K562 (cell line): ENCODE results near the gene AHNAK. TPM values are rescaled to one million over a fixed set of nuclear protein-coding genes. Genes with fewer than 3 reads are reported as not detected.

Source experiments
- ATAC-seq: fragments of 200-7000 bp; cut with Tn5 transposase; 3 replicates; pipeline ENCODE4 v1.9.1; 2020; ENCODE audit warnings: moderate library complexity
- BruUV-seq: library from RNA; stranded (reverse); fragments of 400-500 nt; replicated peaks from 2 replicates; lab custom pipeline; 2021; lab: Mats Ljungman, UMichigan
- CTCF ChIA-PET: fragments of 300-600 bp; formaldehyde crosslinking; extraction: SDS; loops from one replicate; lab custom pipeline; 2021; ENCODE audit warnings: low intra/inter-chr PET ratio; lab: Yijun Ruan, JAX
- POLR2A ChIA-PET: fragments of 300-600, 350-650 bp; sonication (Branson Sonifier 250); formaldehyde crosslinking; extraction: SDS; loops from one replicate; lab custom pipeline; 2021; ENCODE audit warnings: antibody characterized with exemption, inconsistent platforms; lab: Yijun Ruan, JAX
- DNase-seq, 4 experiments: peaks; one replicate each; pipeline versions ENCODE4 v3.0.0 to v3.0.0-alpha.2; 2011 to 2018; ENCODE audit warnings: low spot score in 3 of 4, mixed read lengths in 3 of 4; ENCODE audit errors: extremely low read depth in 1 of 4
- FAIRE-seq: peaks from 2 replicates; lab custom pipeline; 2011; peaks lifted over from hg19 to GRCh38; lab: Jason Lieb, UNC
- H2AFZ ChIP-seq: 2 replicates; pipeline ENCODE4 v1.6.0; 2011; ENCODE audit warnings: low read depth, low read length, control low read depth, inconsistent platforms
- H3K27ac ChIP-seq: fragments of 200-600 bp; 3 replicates; pipeline ENCODE4 v1.8.0; 2011; ENCODE audit warnings: low read depth, mild to moderate bottlenecking, control low read depth, inconsistent platforms, low read length, moderate library complexity, mixed read lengths; ENCODE audit errors: extremely low read depth
- H3K27me3 ChIP-seq, 2 experiments: fragments of 300-600 bp in 1 of 2; 2 replicates in 1 of 2; 3 replicates in 1 of 2; pipeline versions ENCODE4 v1.6.0 to v1.8.0; 2011; ENCODE audit warnings: inconsistent platforms in 2 of 2, low read length in 2 of 2, mild to moderate bottlenecking in 1 of 2, mixed read lengths in 1 of 2, moderate library complexity in 1 of 2; ENCODE audit not compliant: control insufficient read depth in 2 of 2, insufficient read depth in 2 of 2
- H3K36me3 ChIP-seq: fragments of 300-600 bp; 3 replicates; pipeline ENCODE4 v1.8.0; 2011; ENCODE audit warnings: mild to moderate bottlenecking, low read length, inconsistent platforms; ENCODE audit not compliant: control insufficient read depth, insufficient read depth
- H3K4me1 ChIP-seq, 2 experiments: fragments of 200-600 bp in 1 of 2; replicated peaks in 1 of 2; 2 replicates in 1 of 2; 3 replicates in 1 of 2; pipeline versions ENCODE4 v1.5.1 to v1.8.0; 2011; ENCODE audit warnings: inconsistent platforms in 2 of 2, low read length in 2 of 2, mild to moderate bottlenecking in 1 of 2, mixed read lengths in 1 of 2, moderate library complexity in 1 of 2; ENCODE audit not compliant: control insufficient read depth in 2 of 2, insufficient read depth in 2 of 2
- H3K4me2 ChIP-seq: 2 replicates; pipeline ENCODE4 v1.6.1; 2011; ENCODE audit warnings: low read length, control low read depth, inconsistent platforms, mixed read lengths; ENCODE audit not compliant: insufficient read depth
- H3K4me3 ChIP-seq: fragments of 200-600 bp; sonication (generic), shearing (Covaris generic); 2 replicates; pipeline ENCODE4 v1.5.1; 2016; ENCODE audit warnings: control low read depth, inconsistent platforms
- H3K79me2 ChIP-seq: fragments of 200-600 bp; 3 replicates; pipeline ENCODE4 v1.8.0; 2011; ENCODE audit warnings: low read length, inconsistent platforms; ENCODE audit not compliant: control insufficient read depth, insufficient read depth
- H3K9ac ChIP-seq, 2 experiments: 2 replicates each; pipeline versions ENCODE4 v1.6.0 to v1.6.1; 2011; ENCODE audit warnings: low read depth in 2 of 2, low read length in 2 of 2, control low read depth in 1 of 2, inconsistent platforms in 1 of 2, mild to moderate bottlenecking in 1 of 2, mixed read lengths in 1 of 2; ENCODE audit not compliant: insufficient read depth in 1 of 2
- H3K9me1 ChIP-seq: one replicate; pipeline ENCODE4 v1.6.0; 2011; ENCODE audit warnings: inconsistent platforms, mild to moderate bottlenecking, low read length, moderate library complexity; ENCODE audit not compliant: control insufficient read depth, insufficient read depth
- H3K9me3 ChIP-seq: replicated peaks from 2 replicates; pipeline ENCODE4 v1.5.1; 2011; ENCODE audit warnings: low read depth, low read length, inconsistent platforms; ENCODE audit not compliant: control insufficient read depth, insufficient read depth
- H4K20me1 ChIP-seq: replicated peaks from 2 replicates; pipeline ENCODE4 v1.6.1; 2011; ENCODE audit warnings: low read length, inconsistent platforms, mixed read lengths; ENCODE audit not compliant: control insufficient read depth, insufficient read depth
- NFYB ChIP-seq: IDR thresholded peaks from 2 replicates; pipeline ENCODE4 v1.6.1; 2011; ENCODE audit warnings: mild to moderate bottlenecking, moderate library complexity; ENCODE audit not compliant: insufficient read length; ENCODE audit errors: extremely low read depth
- RBFOX2 ChIP-seq: fragments of 200-400 bp; formaldehyde crosslinking; IDR thresholded peaks from 2 replicates; pipeline ENCODE4 v1.6.1; 2017; ENCODE audit warnings: low read depth, mild to moderate bottlenecking, low read length, moderate library complexity
- ZBED1 ChIP-seq: IDR thresholded peaks from 2 replicates; pipeline ENCODE4 v1.6.1; 2014
- ZNF165 ChIP-seq: fragments of 250-450 bp; sonication (Bioruptor Pico); IDR thresholded peaks from 2 replicates; pipeline ENCODE4 v1.4.0; 2020; ENCODE audit warnings: borderline replicate concordance
- ZNF184 ChIP-seq: sonication (generic); formaldehyde crosslinking; IDR thresholded peaks from 2 replicates; pipeline ENCODE4 v1.5.0; 2020; ENCODE audit warnings: missing genetic modification reagents
- WGBS: fragments of 100-300 bp; shearing (Covaris generic); methylation state at CpG from one replicate; pipeline ENCODE4 v1.1.6; 2016; ENCODE audit warnings: low coverage, mixed read lengths; ENCODE audit not compliant: insufficient coverage; ENCODE audit errors: missing lambda C conversion rate; 5-methylcytosine and 5-hydroxymethylcytosine counted together
- in situ Hi-C: fragments of 300-500 bp; cut with MboI; formaldehyde crosslinking; loops from 4 replicates; pipeline ENCODE4 v1.15.0; 2018; ENCODE audit warnings: inconsistent platforms, mixed read lengths
- intact Hi-C: fragments of 100-400 bp; cut with micrococcal nuclease; formaldehyde crosslinking; loops from 2 replicates; pipeline ENCODE4 v1.14.2; 2022
- polyA plus RNA-seq, 8 experiments: library from polyadenylated mRNA; depleted of rRNA in 4 of 8; stranded (reverse) in 5 of 8; unstranded in 3 of 8; fragments of >200 nt; fragmentation: Nextera tagmentation in 2 of 8; fragmentation: Illumina TruSeq in 1 of 8; extraction: Ambion mirVana in 2 of 8; extraction: Trizol in 1 of 8; gene quantifications; 2 replicates each; pipeline versions ENCODE4 v1.2.1 to v1.2.3, GENCODE V29; 2011 to 2014; ENCODE audit warnings: inconsistent platforms in 1 of 8, missing spikeins in 1 of 8
- total RNA-seq, 7 experiments: library from RNA; depleted of rRNA in 6 of 7; stranded (reverse); fragments of >200 nt in 6 of 7; fragmentation: Illumina TruSeq in 2 of 7; extraction: Trizol in 2 of 7; gene quantifications; 2 replicates each; pipeline versions ENCODE4 v1.2.1 to v1.2.3, GENCODE V29; 2011 to 2021; ENCODE audit warnings: low replicate concordance in 1 of 7
- TF ChIP-seq, protein P1 (sequence below): fragments of 250-450 bp; sonication (Bioruptor Pico); IDR thresholded peaks from 2 replicates; pipeline ENCODE4 v1.9.0; 2021; ENCODE audit warnings: mild to moderate bottlenecking, inconsistent platforms

The AHNAK gene
- total and polyA plus RNA-seq, 9 of the 15 experiments (the other 6 are each of a cell fraction or from before 2014, with no cell fraction given) = 1.5 to 89.7 (median 45.0) TPM

DNA sequence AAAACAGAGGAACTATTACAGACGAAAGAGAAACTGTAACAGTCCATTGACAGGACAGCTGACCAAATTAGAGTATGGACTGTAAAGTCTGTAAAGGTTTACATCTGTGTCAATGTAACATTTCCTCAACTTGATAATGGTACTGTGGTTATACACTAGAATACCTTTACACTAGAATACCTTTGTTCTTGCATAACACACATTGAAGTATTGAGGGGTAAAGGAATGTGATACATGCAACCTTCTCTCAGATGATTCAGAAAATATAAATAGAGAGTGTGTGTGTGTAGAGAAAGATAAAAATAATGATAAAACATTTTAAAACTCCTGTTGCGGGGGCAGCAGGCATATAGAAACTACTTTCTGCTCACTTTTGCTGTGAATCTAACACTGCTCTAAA is 32.6 kb upstream of the AHNAK start (continued):
- no peak for TF ChIP-seq NFYB
- TF ChIP-seq, protein P1, sequence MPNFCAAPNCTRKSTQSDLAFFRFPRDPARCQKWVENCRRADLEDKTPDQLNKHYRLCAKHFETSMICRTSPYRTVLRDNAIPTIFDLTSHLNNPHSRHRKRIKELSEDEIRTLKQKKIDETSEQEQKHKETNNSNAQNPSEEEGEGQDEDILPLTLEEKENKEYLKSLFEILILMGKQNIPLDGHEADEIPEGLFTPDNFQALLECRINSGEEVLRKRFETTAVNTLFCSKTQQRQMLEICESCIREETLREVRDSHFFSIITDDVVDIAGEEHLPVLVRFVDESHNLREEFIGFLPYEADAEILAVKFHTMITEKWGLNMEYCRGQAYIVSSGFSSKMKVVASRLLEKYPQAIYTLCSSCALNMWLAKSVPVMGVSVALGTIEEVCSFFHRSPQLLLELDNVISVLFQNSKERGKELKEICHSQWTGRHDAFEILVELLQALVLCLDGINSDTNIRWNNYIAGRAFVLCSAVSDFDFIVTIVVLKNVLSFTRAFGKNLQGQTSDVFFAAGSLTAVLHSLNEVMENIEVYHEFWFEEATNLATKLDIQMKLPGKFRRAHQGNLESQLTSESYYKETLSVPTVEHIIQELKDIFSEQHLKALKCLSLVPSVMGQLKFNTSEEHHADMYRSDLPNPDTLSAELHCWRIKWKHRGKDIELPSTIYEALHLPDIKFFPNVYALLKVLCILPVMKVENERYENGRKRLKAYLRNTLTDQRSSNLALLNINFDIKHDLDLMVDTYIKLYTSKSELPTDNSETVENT (CRISPR knock-in tag) = no peak
- no peak for TF ChIP-seq ZNF184 (CRISPR knock-in tag)
- no peak for TF ChIP-seq ZBED1

DNA sequence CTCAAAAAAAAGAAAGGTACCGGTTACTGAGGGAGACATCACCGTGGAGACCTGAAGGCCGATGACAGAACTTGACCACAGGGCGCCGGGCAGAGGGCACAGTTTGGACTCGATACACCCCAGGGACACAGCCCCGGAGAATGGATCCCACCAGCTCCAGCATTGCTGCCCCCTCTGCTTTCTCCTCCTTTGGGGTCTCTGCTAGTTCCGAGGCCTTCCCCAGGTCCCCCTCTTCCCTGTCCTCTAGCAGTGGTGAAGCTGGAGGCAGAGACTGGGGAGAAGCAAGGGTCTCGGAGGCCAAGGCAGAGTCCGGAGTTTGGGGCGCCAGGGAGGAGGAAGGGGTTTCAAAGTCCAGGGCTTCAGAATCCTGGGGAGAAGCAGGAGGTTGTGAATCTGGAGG is 31.9 kb upstream of the AHNAK start:
- ChIA-PET CTCF (no interaction called here), POLR2A (interaction anchor here (0.7 kb wide), 1 partner anchor 13 kb away, joined by 4 read pairs; the partner anchor contains the start of gene TUT1)
- Histone ChIP-seq H3K4me3 (no peak overlapping the region), H2AFZ (no peak overlapping the region), H3K27ac (no peak overlapping the region), H3K27me3 (no peaks in the 10 kb centered on the region), H3K9ac (peak overlapping the region in 1 of 2 experiments; percentile 75; a peak in 2 of 4 replicates), H3K79me2 (peaks cover 19% of the 10 kb centered on the region), H3K4me1 (peaks cover 4 to 30% of the 10 kb centered on the region in 2 experiments; a peak in 3 of 5 replicates), H3K9me3 (no peaks in the 10 kb centered on the region; the same call in 1 of the 2 replicates), H4K20me1 (no peaks in the 10 kb centered on the region), H3K36me3 (peaks cover 71% of the 10 kb centered on the region), H3K9me1 (no peaks in the 10 kb centered on the region), H3K4me2 (no peak overlapping the region)
- WGBS = 98% methylated on average over 5 of the region's 11 CpGs
- no peak for DNase-seq
- FAIRE-seq = no peak
- BruUV-seq = no TSS peak
- TF ChIP-seq ZNF165 (CRISPR knock-in tag) (no peak), RBFOX2 (0 out of 2 replicates have a peak, but pooled peaks have one; percentile 25)
- ATAC-seq = no peak
- intact Hi-C loops (no loop called here), in situ Hi-C loops (no loop called here)
